DND-41 (cell line): ENCODE measurements around the gene TMPRSS4.

Source experiments
- ATAC-seq: fragments of 200-7000 bp; cut with Tn5 transposase; 3 replicates; pipeline ENCODE4 v1.9.1; 2021; ENCODE audit warnings: low read depth; ENCODE audit not compliant: insufficient read depth
- DNase-seq: peaks from one replicate; pipeline ENCODE4 v3.0.0-alpha.2; 2020
- H2AFZ ChIP-seq: 2 replicates; pipeline ENCODE4 v1.6.0; 2012; ENCODE audit warnings: low read depth, low read length
- H3K27ac ChIP-seq: 2 replicates; pipeline ENCODE4 v1.5.1; 2012; ENCODE audit warnings: low read length, inconsistent platforms
- H3K27me3 ChIP-seq: fragments of 200-600 bp; sonication (generic); 2 replicates; pipeline ENCODE4 v1.6.0; 2012; ENCODE audit warnings: low read length, mild to moderate bottlenecking, inconsistent platforms; ENCODE audit not compliant: insufficient read depth, poor library complexity
- H3K36me3 ChIP-seq: 2 replicates; pipeline ENCODE4 v1.5.1; 2012; ENCODE audit warnings: low read length, inconsistent platforms; ENCODE audit not compliant: insufficient read depth
- H3K4me1 ChIP-seq: 2 replicates; pipeline ENCODE4 v1.5.1; 2012; ENCODE audit warnings: mild to moderate bottlenecking, low read length; ENCODE audit not compliant: insufficient read depth
- H3K4me2 ChIP-seq: 2 replicates; pipeline ENCODE4 v1.6.0; 2012; ENCODE audit warnings: mild to moderate bottlenecking, moderate library complexity, low read length, inconsistent platforms; ENCODE audit not compliant: insufficient read depth
- H3K4me3 ChIP-seq, 2 experiments: fragments of 200-600 bp in 1 of 2; shearing (Covaris generic) in 1 of 2; 2 replicates each; pipeline ENCODE4 v1.5.1; 2012 to 2016; ENCODE audit warnings: inconsistent platforms in 2 of 2, low read length in 2 of 2, mild to moderate bottlenecking in 2 of 2, low read depth in 1 of 2, moderate library complexity in 1 of 2
- H3K79me2 ChIP-seq: 2 replicates; pipeline ENCODE4 v1.6.0; 2012; ENCODE audit warnings: low read length, inconsistent platforms; ENCODE audit not compliant: insufficient read depth
- H3K9ac ChIP-seq: 2 replicates; pipeline ENCODE4 v1.6.0; 2012; ENCODE audit warnings: low read depth, mild to moderate bottlenecking, inconsistent platforms, low read length, moderate library complexity
- H3K9me3 ChIP-seq: 2 replicates; pipeline ENCODE4 v1.5.1; 2012; ENCODE audit warnings: low read length, moderate library complexity, mild to moderate bottlenecking, inconsistent platforms; ENCODE audit not compliant: insufficient read depth, severe bottlenecking
- H4K20me1 ChIP-seq: 2 replicates; pipeline ENCODE4 v1.6.0; 2012; ENCODE audit warnings: low read length; ENCODE audit not compliant: insufficient read depth
- EZH2 ChIP-seq: IDR thresholded peaks from 3 replicates; pipeline ENCODE4 v1.6.1; 2012; ENCODE audit warnings: borderline replicate concordance, low read depth, mild to moderate bottlenecking, moderate library complexity, low read length, inconsistent platforms; ENCODE audit not compliant: severe bottlenecking
- TF ChIP-seq, protein P1 (sequence below): IDR thresholded peaks from 2 replicates; pipeline ENCODE4 v1.5.1; 2012; ENCODE audit warnings: borderline replicate concordance, low read length, moderate library complexity, mild to moderate bottlenecking; ENCODE audit not compliant: poor library complexity, severe bottlenecking; ENCODE audit errors: extremely low read depth

The TMPRSS4 gene

DNA sequence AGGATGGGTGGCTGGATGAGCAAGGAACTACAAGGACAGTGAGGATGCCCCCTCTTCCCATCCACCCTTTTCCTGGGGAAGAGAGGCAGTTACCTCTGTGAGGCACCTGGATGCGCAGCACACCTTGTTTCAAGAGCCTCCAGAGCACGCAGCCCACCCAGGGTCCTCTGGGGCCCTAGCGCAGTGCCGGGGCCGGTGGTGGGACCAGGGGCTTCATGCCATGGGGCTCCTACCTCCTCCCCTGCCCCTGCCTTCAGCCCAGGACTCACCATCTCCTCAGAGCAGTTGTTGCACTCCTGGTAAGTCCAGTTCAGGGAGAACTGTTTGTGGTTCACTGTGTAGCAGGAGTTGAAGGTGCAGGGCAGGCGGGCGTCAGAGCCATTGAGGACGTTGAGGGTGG is 91.4 kb downstream of the TMPRSS4 start:
- no peak for DNase-seq

DNA sequence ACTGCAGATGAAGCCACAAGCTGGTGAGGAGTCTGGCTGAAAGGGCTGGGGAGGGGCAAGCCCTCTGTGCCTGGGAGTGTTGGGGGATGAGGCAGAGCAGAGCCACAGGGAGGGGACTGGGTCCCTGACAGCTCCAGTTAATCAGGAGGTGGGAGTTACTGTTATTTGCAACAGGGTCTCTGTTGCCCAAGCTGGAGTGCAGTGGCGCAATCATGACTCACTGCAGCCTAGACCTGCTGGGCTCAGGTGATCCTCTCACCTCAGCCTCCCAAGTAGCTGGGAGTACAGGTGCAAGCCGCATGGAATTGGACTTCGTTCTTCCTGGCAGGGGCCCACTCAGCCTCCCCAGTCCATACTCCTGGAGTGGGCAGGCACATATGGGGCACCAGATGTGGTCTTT is 91.9 kb downstream of the TMPRSS4 start:
- Histone ChIP-seq H3K4me3 (no peak overlapping the region), H3K79me2 (no peaks in the 10 kb centered on the region), H2AFZ (no peak overlapping the region), H3K9ac (no peak overlapping the region), H3K27ac (no peak overlapping the region), H3K27me3 (peaks cover 8% of the 10 kb centered on the region), H4K20me1 (no peaks in the 10 kb centered on the region; the same call in 1 of the 2 replicates), H3K36me3 (no peaks in the 10 kb centered on the region), H3K4me1 (peaks cover 8% of the 10 kb centered on the region), H3K9me3 (no peaks in the 10 kb centered on the region), H3K4me2 (no peak overlapping the region)
- no peak for DNase-seq
- TF ChIP-seq, protein P1, sequence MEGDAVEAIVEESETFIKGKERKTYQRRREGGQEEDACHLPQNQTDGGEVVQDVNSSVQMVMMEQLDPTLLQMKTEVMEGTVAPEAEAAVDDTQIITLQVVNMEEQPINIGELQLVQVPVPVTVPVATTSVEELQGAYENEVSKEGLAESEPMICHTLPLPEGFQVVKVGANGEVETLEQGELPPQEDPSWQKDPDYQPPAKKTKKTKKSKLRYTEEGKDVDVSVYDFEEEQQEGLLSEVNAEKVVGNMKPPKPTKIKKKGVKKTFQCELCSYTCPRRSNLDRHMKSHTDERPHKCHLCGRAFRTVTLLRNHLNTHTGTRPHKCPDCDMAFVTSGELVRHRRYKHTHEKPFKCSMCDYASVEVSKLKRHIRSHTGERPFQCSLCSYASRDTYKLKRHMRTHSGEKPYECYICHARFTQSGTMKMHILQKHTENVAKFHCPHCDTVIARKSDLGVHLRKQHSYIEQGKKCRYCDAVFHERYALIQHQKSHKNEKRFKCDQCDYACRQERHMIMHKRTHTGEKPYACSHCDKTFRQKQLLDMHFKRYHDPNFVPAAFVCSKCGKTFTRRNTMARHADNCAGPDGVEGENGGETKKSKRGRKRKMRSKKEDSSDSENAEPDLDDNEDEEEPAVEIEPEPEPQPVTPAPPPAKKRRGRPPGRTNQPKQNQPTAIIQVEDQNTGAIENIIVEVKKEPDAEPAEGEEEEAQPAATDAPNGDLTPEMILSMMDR: no peak
- TF ChIP-seq EZH2: no peak
- no peak for ATAC-seq

More for the DNA sequence above, 91.4 kb downstream of the TMPRSS4 start:
- TF ChIP-seq, protein P1: no peak
- TF ChIP-seq EZH2: no peak
- H4K20me1 ChIP-seq: no peaks in the 10 kb centered on the region; the same call in 1 of the 2 replicates
- H3K27me3 ChIP-seq: peaks cover 8% of the 10 kb centered on the region
- no peaks in the 10 kb centered on the region for H3K36me3 ChIP-seq
- no peak overlapping the region for H3K4me2 ChIP-seq
- no peaks in the 10 kb centered on the region for H3K9me3 ChIP-seq
- H3K27ac ChIP-seq: no peak overlapping the region
- H2AFZ ChIP-seq: no peak overlapping the region
- no peak for ATAC-seq
- no peaks in the 10 kb centered on the region for H3K79me2 ChIP-seq
- no peak overlapping the region for H3K9ac ChIP-seq
- no peak overlapping the region for H3K4me3 ChIP-seq
- peaks cover 8% of the 10 kb centered on the region for H3K4me1 ChIP-seq

DNA sequence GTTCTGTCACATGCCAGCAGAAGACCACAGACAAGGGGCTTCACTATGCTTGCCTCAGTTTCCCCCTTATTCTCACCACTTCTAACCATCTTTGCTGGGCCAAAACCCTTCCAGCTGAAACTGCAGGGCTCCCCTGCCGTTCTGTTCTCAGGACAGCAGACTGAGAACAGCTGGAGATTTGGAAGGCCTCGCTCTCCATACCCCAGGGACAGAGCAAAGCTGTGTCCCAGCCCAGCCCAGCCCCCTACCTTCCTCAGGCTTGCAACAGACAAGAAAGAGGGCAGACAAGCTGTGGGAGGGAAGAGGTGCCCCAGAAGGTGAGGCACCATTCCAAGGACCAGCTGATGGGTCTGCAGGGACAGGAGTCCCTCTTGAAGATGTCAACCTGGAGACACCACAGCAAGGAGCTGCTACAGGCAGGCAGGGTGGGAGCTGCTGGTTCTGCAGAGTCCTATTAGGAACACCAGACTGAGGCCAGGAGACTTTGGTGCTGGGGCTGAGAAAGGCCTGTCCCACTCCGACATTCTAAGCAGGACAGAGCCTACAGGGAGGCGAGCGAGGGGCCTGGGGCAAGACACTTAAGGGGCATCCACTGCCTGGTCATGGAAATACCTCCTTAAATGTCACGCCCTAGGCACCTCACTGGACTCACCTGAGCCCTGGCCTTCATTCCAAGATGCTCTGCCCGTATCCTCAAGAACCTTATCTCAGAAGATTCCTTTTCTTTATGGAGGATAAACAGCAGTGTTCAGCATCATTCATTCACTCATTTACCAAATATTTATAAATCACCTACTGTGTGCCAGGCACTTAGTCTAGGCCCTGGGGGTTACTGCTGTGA is 92.6 kb downstream of the TMPRSS4 start:
- H3K9ac ChIP-seq: no peak overlapping the region
- no peak for ATAC-seq
- peaks cover 4% of the 10 kb centered on the region for H3K27me3 ChIP-seq
- H3K27ac ChIP-seq: no peak overlapping the region
- no peak overlapping the region for H3K4me2 ChIP-seq
- no peak overlapping the region for H2AFZ ChIP-seq
- H3K79me2 ChIP-seq: no peaks in the 10 kb centered on the region
- TF ChIP-seq, protein P1: no peak
- TF ChIP-seq EZH2: no peak
- H4K20me1 ChIP-seq: no peaks in the 10 kb centered on the region; the same call in 1 of the 2 replicates
- H3K4me3 ChIP-seq: no peak overlapping the region
- H3K4me1 ChIP-seq: peaks cover 8% of the 10 kb centered on the region
- no peak for DNase-seq
- no peaks in the 10 kb centered on the region for H3K36me3 ChIP-seq
- H3K9me3 ChIP-seq: no peaks in the 10 kb centered on the region
